ENCODE results near the gene LRMDA.

DNA sequence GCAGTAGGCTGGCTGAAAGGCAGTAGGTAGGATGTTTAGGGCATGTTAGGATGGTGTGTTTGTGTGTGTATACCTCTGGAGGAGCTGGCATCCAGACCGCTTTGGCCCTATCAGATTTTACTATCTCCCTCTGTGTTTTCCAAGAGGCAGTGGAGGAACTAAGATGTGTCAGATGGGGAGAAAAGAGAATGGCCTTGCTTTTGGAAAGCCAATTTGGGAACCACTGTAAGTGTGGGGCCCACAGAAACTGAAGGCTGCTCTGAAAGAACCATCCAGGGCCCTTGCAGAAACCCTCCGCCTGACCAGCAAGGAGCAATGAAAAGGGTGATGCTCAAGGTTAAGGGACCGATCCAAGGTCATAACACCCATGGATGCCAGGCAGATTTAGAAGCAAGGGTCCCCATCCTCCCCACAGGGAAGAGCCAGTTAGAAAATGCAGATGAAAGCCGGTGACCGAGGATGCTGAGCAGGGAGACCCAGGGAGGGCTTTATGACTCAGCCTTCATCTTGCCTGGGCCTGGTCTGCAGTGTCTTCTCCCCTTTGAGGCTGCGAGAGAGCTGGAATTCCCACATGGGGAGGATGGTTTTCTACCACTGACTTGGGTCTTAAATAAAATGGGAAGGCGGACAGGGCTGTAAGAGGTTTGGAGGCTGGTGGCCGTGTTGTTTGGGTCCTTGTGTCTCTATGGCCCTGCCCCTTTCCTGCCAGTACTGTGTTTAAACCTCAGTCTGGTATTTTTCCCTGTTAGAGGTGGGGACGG is 275.8 kb downstream of the LRMDA start:
- TF ChIP-seq POLR2AphosphoS5 (IDR thresholded peaks at IDR 0.05; ENCODE audit: low read length) (no peak), HDAC6 (IDR thresholded peaks at IDR 0.05; ENCODE audit: unreplicated experiment) (no peak), KDM1A (IDR thresholded peaks at IDR 0.05; ENCODE audit: borderline replicate concordance) (no peak), SP1 (IDR thresholded peaks at IDR 0.05; ENCODE audit: low read depth, low read length) (no peak), GATAD2B (conservative IDR thresholded peaks at IDR 0.05; ENCODE audit: low read depth) (no peak)
- TF ChIP-seq, protein P1, sequence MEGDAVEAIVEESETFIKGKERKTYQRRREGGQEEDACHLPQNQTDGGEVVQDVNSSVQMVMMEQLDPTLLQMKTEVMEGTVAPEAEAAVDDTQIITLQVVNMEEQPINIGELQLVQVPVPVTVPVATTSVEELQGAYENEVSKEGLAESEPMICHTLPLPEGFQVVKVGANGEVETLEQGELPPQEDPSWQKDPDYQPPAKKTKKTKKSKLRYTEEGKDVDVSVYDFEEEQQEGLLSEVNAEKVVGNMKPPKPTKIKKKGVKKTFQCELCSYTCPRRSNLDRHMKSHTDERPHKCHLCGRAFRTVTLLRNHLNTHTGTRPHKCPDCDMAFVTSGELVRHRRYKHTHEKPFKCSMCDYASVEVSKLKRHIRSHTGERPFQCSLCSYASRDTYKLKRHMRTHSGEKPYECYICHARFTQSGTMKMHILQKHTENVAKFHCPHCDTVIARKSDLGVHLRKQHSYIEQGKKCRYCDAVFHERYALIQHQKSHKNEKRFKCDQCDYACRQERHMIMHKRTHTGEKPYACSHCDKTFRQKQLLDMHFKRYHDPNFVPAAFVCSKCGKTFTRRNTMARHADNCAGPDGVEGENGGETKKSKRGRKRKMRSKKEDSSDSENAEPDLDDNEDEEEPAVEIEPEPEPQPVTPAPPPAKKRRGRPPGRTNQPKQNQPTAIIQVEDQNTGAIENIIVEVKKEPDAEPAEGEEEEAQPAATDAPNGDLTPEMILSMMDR (IDR thresholded peaks at IDR 0.05 in 2 of 3, conservative IDR thresholded peaks at IDR 0.05 in 1 of 3; ENCODE audit: control insufficient read depth in 2 of 3, extremely low read depth in 1 of 3, insufficient read depth in 1 of 3, low read depth in 3 of 3, low read length in 3 of 3) = no peak
- TF ChIP-seq, protein P2, sequence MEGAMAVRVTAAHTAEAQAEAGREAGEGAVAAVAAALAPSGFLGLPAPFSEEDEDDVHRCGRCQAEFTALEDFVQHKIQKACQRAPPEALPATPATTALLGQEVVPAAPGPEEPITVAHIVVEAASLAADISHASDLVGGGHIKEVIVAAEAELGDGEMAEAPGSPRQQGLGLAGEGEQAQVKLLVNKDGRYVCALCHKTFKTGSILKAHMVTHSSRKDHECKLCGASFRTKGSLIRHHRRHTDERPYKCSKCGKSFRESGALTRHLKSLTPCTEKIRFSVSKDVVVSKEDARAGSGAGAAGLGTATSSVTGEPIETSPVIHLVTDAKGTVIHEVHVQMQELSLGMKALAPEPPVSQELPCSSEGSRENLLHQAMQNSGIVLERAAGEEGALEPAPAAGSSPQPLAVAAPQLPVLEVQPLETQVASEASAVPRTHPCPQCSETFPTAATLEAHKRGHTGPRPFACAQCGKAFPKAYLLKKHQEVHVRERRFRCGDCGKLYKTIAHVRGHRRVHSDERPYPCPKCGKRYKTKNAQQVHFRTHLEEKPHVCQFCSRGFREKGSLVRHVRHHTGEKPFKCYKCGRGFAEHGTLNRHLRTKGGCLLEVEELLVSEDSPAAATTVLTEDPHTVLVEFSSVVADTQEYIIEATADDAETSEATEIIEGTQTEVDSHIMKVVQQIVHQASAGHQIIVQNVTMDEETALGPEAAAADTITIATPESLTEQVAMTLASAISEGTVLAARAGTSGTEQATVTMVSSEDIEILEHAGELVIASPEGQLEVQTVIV (IDR thresholded peaks at IDR 0.05; ENCODE audit: borderline replicate concordance, partially characterized antibody) = no peak
- TF ChIP-seq, protein P3, sequence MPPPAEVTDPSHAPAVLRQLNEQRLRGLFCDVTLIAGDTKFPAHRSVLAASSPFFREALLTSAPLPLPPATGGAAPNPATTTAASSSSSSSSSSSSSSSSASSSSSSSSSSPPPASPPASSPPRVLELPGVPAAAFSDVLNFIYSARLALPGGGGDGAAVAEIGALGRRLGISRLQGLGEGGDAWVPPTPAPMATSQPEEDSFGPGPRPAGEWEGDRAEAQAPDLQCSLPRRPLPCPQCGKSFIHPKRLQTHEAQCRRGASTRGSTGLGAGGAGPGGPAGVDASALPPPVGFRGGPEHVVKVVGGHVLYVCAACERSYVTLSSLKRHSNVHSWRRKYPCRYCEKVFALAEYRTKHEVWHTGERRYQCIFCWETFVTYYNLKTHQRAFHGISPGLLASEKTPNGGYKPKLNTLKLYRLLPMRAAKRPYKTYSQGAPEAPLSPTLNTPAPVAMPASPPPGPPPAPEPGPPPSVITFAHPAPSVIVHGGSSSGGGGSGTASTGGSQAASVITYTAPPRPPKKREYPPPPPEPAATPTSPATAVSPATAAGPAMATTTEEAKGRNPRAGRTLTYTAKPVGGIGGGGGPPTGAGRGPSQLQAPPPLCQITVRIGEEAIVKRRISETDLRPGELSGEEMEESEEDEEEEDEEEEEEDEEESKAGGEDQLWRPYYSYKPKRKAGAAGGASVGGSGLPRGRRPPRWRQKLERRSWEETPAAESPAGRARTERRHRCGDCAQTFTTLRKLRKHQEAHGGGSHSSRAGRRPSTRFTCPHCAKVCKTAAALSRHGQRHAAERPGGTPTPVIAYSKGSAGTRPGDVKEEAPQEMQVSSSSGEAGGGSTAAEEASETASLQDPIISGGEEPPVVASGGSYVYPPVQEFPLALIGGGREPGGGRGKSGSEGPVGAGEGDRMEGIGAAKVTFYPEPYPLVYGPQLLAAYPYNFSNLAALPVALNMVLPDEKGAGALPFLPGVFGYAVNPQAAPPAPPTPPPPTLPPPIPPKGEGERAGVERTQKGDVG (CRISPR knock-in tag; IDR thresholded peaks at IDR 0.05) = no peak

Data from GM12878 (cell line).